Measurements from ENCODE around the gene C1orf53.

DNA sequence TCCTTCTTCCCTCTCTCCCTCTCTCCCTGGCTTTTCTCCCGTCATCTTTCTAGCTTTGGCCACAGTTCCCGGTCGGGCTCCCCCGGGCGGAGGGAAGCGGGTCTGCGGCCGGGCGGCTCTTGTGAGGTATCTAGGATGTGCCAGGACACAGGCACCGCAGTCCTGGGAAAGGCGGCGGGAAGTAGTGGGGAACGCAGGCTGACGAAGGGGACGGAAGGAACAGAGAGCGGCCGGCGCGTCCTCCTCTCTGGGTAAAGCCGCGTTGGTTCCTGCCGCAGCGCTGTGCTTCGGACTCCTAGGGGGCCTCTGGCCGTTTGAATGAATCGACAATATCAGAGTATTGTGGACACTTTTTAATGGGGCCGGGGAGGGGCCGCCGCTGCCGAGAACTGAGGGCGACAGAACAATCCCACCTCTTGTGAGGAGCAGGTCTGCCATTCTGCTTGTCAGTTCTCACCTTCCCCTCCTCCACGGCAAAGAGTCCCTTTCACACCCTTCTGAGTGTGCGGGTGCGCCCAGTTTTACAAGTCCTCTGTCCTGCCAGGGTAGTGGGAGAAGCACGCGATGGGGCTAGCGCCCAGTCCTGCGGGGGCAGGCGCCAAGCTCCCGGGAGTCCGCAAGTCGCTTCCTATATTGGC lies 13.6 kb downstream of the C1orf53 start:
- TF ChIP-seq, protein P1, sequence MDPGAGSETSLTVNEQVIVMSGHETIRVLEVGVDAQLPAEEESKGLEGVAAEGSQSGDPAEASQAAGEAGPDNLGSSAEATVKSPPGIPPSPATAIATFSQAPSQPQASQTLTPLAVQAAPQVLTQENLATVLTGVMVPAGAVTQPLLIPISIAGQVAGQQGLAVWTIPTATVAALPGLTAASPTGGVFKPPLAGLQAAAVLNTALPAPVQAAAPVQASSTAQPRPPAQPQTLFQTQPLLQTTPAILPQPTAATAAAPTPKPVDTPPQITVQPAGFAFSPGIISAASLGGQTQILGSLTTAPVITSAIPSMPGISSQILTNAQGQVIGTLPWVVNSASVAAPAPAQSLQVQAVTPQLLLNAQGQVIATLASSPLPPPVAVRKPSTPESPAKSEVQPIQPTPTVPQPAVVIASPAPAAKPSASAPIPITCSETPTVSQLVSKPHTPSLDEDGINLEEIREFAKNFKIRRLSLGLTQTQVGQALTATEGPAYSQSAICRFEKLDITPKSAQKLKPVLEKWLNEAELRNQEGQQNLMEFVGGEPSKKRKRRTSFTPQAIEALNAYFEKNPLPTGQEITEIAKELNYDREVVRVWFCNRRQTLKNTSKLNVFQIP (CRISPR knock-in tag; IDR thresholded peaks at IDR 0.05; ENCODE audit: borderline replicate concordance, low read depth): no peak
- TF ChIP-seq, protein P2, sequence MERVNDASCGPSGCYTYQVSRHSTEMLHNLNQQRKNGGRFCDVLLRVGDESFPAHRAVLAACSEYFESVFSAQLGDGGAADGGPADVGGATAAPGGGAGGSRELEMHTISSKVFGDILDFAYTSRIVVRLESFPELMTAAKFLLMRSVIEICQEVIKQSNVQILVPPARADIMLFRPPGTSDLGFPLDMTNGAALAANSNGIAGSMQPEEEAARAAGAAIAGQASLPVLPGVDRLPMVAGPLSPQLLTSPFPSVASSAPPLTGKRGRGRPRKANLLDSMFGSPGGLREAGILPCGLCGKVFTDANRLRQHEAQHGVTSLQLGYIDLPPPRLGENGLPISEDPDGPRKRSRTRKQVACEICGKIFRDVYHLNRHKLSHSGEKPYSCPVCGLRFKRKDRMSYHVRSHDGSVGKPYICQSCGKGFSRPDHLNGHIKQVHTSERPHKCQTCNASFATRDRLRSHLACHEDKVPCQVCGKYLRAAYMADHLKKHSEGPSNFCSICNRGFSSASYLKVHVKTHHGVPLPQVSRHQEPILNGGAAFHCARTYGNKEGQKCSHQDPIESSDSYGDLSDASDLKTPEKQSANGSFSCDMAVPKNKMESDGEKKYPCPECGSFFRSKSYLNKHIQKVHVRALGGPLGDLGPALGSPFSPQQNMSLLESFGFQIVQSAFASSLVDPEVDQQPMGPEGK (CRISPR knock-in tag; IDR thresholded peaks at IDR 0.05; ENCODE audit: borderline replicate concordance): no peak

Measured in SK-N-SH treated with all-trans-retinoic acid at 6 μM for 48 hours (cell line).